OCI-LY1 (cell line): ENCODE data around the gene GALNT18.

ENCODE experiments used
- H2AFZ ChIP-seq: fragments of 200-600 bp; sonication (generic), shearing (Covaris generic); 2 replicates; pipeline ENCODE4 v1.6.0; 2014; ENCODE audit warnings: antibody characterized with exemption, mild to moderate bottlenecking, low read length
- H3F3A ChIP-seq: fragments of 200-600 bp; sonication (generic), shearing (Covaris generic); 2 replicates; pipeline ENCODE4 v1.6.0; 2014; ENCODE audit warnings: mild to moderate bottlenecking, antibody characterized with exemption, low read length, moderate library complexity; ENCODE audit not compliant: insufficient read depth
- H3K27ac ChIP-seq: fragments of 200-600 bp; sonication (generic); 2 replicates; pipeline ENCODE4 v1.5.1; 2014; ENCODE audit warnings: low read length, mixed run types, mild to moderate bottlenecking, low read depth; ENCODE audit not compliant: poor library complexity, severe bottlenecking
- H3K27me3 ChIP-seq: fragments of 200-600 bp; sonication (generic); 2 replicates; pipeline ENCODE4 v1.6.0; 2014; ENCODE audit warnings: antibody characterized with exemption, mild to moderate bottlenecking, low read length, moderate library complexity; ENCODE audit not compliant: insufficient read depth
- H3K36me3 ChIP-seq: fragments of 200-600 bp; sonication (generic); 2 replicates; pipeline ENCODE4 v1.6.1; 2014; ENCODE audit warnings: mild to moderate bottlenecking, antibody characterized with exemption, low read length, moderate library complexity, mixed read lengths; ENCODE audit not compliant: insufficient read depth
- H3K4me1 ChIP-seq: fragments of 200-600 bp; sonication (generic); 2 replicates; pipeline ENCODE4 v1.5.1; 2014; ENCODE audit warnings: mild to moderate bottlenecking, low read length, moderate library complexity; ENCODE audit not compliant: insufficient read depth, severe bottlenecking
- H3K4me2 ChIP-seq: fragments of 200-600 bp; sonication (generic), shearing (Covaris generic); 2 replicates; pipeline ENCODE4 v1.6.1; 2014; ENCODE audit warnings: low read length
- H3K4me3 ChIP-seq: fragments of 200-600 bp; sonication (generic); 2 replicates; pipeline ENCODE4 v1.5.1; 2014; ENCODE audit warnings: low read length, low read depth, mild to moderate bottlenecking, mixed read lengths; ENCODE audit not compliant: poor library complexity, severe bottlenecking
- H3K79me2 ChIP-seq: fragments of 200-600 bp; shearing (Covaris generic); 2 replicates; pipeline ENCODE4 v1.6.1; 2016; ENCODE audit warnings: mixed run types, low read length, mixed read lengths; ENCODE audit not compliant: insufficient read depth
- H3K9ac ChIP-seq: fragments of 200-600 bp; sonication (generic), shearing (Covaris generic); 2 replicates; pipeline ENCODE4 v1.6.1; 2014; ENCODE audit warnings: mild to moderate bottlenecking, low read length, mixed read lengths
- H3K9me2 ChIP-seq: fragments of 200-600 bp; sonication (generic), shearing (Covaris generic); 2 replicates; pipeline ENCODE4 v1.6.1; 2014; ENCODE audit warnings: low read depth, mild to moderate bottlenecking, low read length, mixed read lengths
- H3K9me3 ChIP-seq: fragments of 200-600 bp; shearing (Covaris generic); 2 replicates; pipeline ENCODE4 v1.6.1; 2014; ENCODE audit warnings: low read length, mixed read lengths
- H4K20me1 ChIP-seq: fragments of 200-600 bp; sonication (generic), shearing (Covaris generic); 2 replicates; pipeline ENCODE4 v1.6.0; 2016; ENCODE audit warnings: mild to moderate bottlenecking, low read length; ENCODE audit not compliant: insufficient read depth
- EZH2 ChIP-seq: fragments of 200-600 bp; sonication (generic), shearing (Covaris generic); IDR thresholded peaks from 2 replicates; pipeline ENCODE4 v1.8.0; 2017; ENCODE audit warnings: borderline replicate concordance, mixed run types, mild to moderate bottlenecking, antibody characterized with exemption, low read length, moderate library complexity, mixed read lengths
- TF ChIP-seq, protein P1 (sequence below): fragments of 200-600 bp; sonication (generic), shearing (Covaris generic); IDR thresholded peaks from 2 replicates; pipeline ENCODE4 v1.5.1; 2017; ENCODE audit warnings: mild to moderate bottlenecking, antibody characterized with exemption, low read length, moderate library complexity, mixed read lengths

Gene GALNT18

DNA sequence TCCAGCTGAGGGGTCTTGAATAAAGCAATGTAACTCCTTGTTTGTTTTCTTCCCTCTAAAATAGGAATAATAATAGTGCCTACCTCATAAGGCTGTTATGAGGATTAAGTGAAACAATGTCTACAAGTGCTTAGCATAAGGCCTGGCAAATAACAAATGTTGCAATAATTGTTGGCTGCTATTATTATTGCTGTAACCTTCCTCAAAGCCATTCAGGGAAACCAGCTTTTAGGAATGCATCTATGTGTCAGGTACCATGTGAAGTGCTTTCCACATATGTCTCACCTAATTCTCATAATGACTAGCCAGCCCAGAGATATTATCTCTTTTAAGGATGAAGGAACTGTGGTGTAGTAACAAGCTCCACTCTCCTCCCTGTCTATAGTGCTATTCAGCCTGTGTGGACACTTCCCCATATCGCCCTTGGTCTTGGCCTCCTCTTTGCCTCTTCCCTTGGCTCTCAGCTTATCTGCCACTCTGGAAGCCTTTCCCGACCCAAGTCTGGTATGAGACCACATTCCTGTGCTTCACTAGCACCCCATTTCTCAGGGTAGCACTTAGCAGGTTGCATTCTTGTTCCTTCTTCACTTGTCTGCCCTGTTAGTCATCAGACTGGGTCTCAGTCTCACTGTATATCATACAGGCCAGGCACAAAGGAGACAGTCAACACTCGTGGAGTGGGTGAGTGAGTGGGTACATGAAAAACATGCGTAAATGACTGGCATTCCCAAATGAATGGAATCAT, 292.6 kb downstream of the GALNT18 start:
- Histone ChIP-seq H3K4me1 (no peaks in the 10 kb centered on the region), H3K9me3 (no peaks in the 10 kb centered on the region), H3K4me3 (no peak overlapping the region), H2AFZ (no peak overlapping the region), H3K9me2 (no peaks in the 10 kb centered on the region), H3K4me2 (no peak overlapping the region), H3K27ac (no peak overlapping the region), H3K36me3 (no peaks in the 10 kb centered on the region), H3F3A (no peaks in the 10 kb centered on the region), H3K27me3 (no peaks in the 10 kb centered on the region), H3K79me2 (no peaks in the 10 kb centered on the region), H4K20me1 (no peaks in the 10 kb centered on the region), H3K9ac (no peak overlapping the region)
- TF ChIP-seq, protein P1, sequence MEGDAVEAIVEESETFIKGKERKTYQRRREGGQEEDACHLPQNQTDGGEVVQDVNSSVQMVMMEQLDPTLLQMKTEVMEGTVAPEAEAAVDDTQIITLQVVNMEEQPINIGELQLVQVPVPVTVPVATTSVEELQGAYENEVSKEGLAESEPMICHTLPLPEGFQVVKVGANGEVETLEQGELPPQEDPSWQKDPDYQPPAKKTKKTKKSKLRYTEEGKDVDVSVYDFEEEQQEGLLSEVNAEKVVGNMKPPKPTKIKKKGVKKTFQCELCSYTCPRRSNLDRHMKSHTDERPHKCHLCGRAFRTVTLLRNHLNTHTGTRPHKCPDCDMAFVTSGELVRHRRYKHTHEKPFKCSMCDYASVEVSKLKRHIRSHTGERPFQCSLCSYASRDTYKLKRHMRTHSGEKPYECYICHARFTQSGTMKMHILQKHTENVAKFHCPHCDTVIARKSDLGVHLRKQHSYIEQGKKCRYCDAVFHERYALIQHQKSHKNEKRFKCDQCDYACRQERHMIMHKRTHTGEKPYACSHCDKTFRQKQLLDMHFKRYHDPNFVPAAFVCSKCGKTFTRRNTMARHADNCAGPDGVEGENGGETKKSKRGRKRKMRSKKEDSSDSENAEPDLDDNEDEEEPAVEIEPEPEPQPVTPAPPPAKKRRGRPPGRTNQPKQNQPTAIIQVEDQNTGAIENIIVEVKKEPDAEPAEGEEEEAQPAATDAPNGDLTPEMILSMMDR, result no peak
- TF ChIP-seq EZH2, result no peak

DNA sequence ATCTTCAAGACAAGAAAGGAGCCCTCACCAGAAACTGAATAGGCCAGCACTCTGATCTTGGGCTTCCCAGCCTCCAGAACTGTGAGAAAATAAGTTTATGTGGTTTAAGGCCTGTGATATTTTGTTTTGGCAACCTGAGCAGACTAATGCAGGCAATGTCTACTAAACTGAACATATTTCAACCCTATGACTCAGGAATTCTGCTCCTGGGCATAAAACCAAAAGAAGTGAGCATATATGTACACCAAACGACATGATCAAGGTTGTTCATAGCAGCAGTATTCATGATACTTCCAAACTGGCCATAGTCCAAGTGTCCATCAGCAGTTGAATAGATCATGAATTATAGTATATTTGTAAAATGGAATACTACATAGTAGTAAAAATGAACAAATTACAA, 297.7 kb downstream of the GALNT18 start:
- Histone ChIP-seq H3K4me1 (no peaks in the 10 kb centered on the region), H3K4me3 (no peak overlapping the region), H3K27me3 (no peaks in the 10 kb centered on the region), H2AFZ (no peak overlapping the region), H3K9ac (no peak overlapping the region), H3K27ac (no peak overlapping the region), H3K79me2 (no peaks in the 10 kb centered on the region), H4K20me1 (no peaks in the 10 kb centered on the region), H3K9me3 (no peaks in the 10 kb centered on the region), H3K9me2 (no peaks in the 10 kb centered on the region), H3F3A (no peaks in the 10 kb centered on the region), H3K36me3 (no peaks in the 10 kb centered on the region), H3K4me2 (no peak overlapping the region)
- TF ChIP-seq EZH2, result no peak
- TF ChIP-seq, protein P1, result no peak

DNA sequence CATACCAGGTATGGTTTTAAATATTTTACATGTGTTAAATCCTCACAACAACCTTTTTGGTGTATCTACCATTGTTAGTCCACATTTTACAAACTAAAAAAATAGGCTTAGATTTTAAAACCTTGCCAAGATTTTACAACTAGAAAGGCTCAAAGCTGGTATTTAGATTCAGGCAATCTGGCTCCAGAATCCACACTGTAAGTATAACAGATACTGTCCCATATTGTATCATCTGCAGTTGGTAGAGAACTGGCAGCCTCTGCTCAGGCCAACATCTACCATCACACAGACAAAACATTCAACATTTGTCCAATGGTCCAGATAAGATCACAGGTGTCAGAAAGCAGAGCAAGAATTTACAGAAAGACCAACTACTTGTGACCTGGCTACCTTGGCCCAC, 299.7 kb downstream of the GALNT18 start:
- Histone ChIP-seq H3K9ac (no peak overlapping the region), H4K20me1 (no peaks in the 10 kb centered on the region), H3K4me3 (no peak overlapping the region), H3K4me1 (no peaks in the 10 kb centered on the region), H3K9me2 (no peaks in the 10 kb centered on the region), H3K36me3 (no peaks in the 10 kb centered on the region), H3K79me2 (no peaks in the 10 kb centered on the region), H2AFZ (no peak overlapping the region), H3K27me3 (0 out of 2 replicates have a peak, but pooled peaks cover 5% of the 10 kb centered on the region), H3K9me3 (no peaks in the 10 kb centered on the region), H3K4me2 (no peak overlapping the region), H3F3A (no peaks in the 10 kb centered on the region), H3K27ac (no peak overlapping the region)
- TF ChIP-seq, protein P1, result no peak
- no peak for TF ChIP-seq EZH2
